HG03135 (cell line): Measurements from ENCODE around the gene PTGDR.

Source experiments
- ATAC-seq: cut with Tn5 transposase; IDR thresholded peaks from one replicate; pipeline ENCODE4 v1.9.1; 2021; ENCODE audit warnings: mild to moderate bottlenecking, moderate library complexity; ENCODE audit not compliant: unreplicated experiment

The PTGDR gene

GRCh38 chr14:52262600-52262999 lies 4.9 kb upstream of the PTGDR start:
- no peak for ATAC-seq

GRCh38 chr14:52263190-52263589 lies 4.3 kb upstream of the PTGDR start:
- no peak for ATAC-seq

DNA sequence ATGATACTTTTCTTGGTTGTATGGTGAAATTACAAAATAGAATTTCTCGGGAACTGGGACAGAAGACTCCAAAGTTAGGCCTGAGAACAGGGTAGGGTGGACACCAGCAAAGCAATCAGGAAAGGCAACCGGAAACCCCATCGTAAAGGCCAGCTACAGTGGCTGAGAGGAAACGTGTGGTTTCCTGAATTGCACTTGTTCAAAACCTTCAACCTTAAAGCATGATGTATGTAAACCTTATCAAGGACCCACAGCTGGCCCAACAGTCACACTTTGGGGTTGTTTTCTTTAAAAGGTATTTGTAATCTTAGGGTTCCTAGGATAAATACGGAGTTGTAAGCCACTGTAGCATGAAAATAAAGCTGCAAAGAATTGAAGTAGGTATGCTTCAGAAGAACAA lies 2.2 kb upstream of the PTGDR start:
- no peak for ATAC-seq

DNA sequence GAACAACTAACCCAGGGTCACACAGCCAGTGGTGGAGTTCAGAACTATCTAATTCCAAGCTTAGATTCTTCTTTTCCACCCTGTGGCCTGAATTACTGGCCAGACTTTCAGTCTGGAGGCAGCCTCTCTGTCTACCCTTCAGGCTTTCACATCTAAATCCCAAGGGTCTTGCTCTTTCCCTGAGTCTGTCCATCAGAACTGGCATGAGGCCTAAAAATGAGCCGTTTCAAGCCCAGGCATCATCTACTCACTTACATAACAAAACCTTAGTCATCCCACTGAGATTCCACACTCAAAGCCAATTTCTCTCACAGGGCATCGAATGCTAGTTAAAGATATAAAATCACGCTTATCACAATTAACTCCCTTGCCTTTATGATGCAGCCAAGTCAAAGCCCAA lies 1.3 kb upstream of the PTGDR start:
- ATAC-seq, result no peak

- no peak for ATAC-seq
Observed at GRCh38 chr14:52266782-52267181, 716 bp upstream of the PTGDR start.

- no peak for ATAC-seq
Observed at GRCh38 chr14:52268279-52269061, 972 bp downstream of the PTGDR start.

DNA sequence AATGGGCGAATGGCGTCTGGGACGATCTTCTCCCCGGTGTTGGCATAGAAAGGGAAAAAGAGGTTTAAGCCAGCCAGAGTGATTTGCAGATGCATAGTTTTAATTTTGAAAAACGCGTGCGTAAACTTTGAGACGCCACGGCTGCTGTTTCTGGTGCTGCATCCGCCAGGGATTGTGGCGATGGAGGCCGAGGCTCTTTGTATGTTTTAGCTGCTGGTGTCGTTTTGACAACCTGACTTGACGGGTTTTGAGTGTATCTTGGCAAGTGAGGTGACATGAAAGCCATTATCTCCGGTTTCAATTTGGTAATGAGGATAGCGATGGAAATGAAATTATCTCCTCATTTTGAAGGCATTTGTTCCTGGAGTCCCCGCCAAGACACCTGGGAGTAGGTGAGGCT lies 1.6 kb downstream of the PTGDR start:
- ATAC-seq, result no peak

DNA sequence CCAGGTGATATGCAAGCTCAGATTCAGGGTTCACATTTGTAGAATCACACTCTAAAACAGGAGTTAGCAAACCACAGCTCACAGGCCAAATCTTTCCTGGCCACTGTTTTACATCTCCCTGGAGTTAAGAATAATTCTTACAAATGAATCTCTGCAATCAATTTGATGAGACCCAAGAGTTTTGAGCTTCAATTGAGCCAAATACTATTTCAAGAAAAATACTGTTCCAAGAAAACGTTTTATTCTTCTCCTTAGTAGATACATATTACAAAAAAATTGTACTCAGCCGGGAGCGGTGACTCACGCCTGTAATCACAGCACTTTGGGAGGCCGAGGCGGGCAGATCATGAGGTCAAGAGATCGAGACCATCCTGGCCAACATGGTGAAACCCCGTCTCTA lies 2.5 kb downstream of the PTGDR start:
- ATAC-seq, result no peak

GRCh38 chr14:52271538-52271937 lies 4.0 kb downstream of the PTGDR start:
- no peak for ATAC-seq

DNA sequence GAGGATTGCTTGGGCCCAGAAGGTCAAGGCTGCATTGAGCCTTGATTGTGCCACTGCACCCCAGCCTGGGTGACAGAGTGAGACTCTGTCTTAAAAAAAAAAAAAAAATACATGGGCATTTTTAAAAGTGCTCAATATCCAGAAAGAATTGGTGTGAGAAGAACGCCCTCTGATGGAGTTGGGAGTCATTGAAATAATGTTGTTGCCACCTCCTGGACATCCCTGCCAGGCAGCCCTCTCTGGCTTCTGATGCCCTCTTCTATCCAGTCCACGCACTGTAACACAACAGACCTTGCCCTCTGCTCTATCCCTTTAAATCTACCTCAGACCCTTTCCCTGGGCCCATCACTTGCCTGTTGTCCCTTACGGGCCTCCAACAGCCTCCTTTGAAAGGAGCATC lies 4.9 kb downstream of the PTGDR start:
- ATAC-seq, result no peak

- no peak for ATAC-seq
Observed at GRCh38 chr14:52275372-52275771, 7.9 kb downstream of the PTGDR start.

GRCh38 chr14:52277552-52277951 lies 10.1 kb downstream of the PTGDR start:
- no peak for ATAC-seq

- no peak for ATAC-seq
Observed at GRCh38 chr14:52279408-52279807, 11.9 kb downstream of the PTGDR start.

DNA sequence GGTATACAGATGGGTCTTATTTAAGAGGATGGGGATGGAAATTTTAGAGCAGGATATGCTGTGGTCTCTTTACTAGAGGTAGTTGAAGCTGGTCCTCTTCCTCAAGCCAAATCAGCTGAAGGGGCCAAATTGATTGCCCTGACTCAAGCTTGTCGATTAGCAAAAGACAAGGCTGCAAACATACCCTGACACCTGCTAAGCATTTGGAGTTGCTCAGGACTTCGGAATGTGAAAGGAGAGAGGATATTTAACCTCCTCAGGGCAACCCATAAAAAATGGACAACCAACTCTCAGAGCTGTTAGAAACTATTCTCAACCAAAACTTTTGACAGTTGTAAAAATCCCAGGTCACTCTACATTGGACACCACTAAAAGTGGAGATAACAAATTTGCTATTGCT lies 15.6 kb downstream of the PTGDR start:
- no peak for ATAC-seq

GRCh38 chr14:52286661-52287649 lies 19.5 kb downstream of the PTGDR start:
- ATAC-seq, result no peak

GRCh38 chr14:52296378-52296777 lies 28.9 kb downstream of the PTGDR start:
- no peak for ATAC-seq

- ATAC-seq, result no peak
Observed at GRCh38 chr14:52298795-52299194, 31.3 kb downstream of the PTGDR start.

DNA sequence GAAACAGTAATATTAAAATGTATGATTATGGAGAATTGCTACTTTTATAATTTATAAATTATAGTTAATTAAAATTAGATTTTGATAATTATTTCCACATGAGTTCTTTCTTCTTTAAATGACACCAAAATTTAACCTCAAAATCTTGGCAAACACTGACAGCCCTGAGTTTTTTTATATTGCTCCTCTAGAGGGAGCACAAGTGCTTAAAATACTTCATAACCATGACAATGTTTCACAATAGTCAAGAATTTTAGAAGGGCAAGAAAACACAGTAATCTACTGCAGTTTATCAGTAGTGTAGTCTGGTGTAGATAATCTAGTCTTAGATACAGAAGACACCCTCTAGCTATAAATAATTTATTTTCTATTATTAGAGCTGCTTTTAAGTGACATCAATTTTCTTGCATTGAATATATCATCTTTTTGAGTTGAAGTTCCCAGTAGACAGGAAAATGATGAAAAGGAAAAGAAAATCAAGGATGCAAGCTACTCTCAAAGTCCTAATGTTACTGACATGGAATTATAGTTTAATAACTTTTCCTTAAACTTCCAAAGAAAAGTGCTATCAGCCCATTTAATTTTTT lies 32.3 kb downstream of the PTGDR start:
- no peak for ATAC-seq

- ATAC-seq, result no peak
Observed at GRCh38 chr14:52303236-52303635, 35.7 kb downstream of the PTGDR start.

- no peak for ATAC-seq
Observed at GRCh38 chr14:52304248-52304904, 36.9 kb downstream of the PTGDR start.

DNA sequence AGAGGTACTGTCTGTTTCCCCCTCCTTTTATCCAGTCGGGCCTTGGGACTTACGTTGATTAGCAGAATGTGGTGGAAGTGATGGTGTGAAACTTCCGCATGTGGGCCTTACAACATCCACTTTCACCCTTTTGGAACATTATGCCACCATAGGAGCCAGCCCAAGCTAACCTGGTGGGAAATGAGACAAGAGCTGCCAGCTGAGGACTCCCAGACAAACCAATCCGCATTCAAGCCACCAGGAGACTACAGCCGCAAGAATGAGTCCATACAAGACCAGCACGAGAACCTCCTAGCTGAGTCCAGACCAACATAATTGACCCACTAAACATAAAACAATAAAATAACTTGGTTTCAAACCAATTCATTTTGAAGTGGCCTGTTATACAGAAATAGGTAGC lies 37.5 kb downstream of the PTGDR start:
- ATAC-seq, result no peak
